ENCODE results near the gene CLDN3.

CLDN3 gene

DNA sequence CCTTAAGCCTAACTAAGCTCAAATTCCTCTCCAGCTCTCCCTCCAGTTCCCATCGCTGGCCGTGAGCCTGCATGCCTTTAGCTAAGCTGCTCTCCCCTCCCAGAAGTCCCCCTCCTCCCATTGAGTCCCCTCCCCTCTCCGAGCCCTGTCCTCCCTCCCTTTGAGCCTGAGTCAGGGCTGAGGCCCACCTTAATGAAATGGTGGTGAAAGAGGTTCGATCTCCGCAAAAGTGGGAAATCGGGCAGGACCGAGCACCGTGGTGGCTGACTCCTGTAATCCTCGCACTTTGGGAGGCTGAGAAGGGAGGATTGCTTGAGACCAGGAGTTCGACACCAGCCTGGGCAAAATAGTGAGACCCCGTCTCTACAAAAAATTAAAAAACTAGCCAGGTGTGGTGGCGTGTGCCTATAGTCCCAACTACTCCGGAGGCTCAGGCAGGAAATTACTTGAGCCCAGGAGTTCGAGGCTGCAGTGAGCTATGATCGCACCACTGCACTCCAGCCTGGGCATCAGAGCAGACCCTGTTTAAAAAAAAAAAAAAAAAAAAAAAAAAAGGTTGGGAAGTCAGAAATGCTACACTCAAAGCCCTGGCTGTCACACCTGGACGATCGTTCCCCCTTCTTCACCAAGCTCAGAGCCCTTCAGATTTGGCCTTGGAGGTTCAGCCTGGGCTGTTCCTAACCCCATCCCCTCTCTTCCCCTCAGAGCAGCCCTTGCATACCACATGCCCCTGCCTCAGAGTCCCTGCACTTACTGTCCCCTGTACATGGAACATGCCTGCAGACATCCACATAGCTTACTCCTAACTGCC lies 995 bp upstream of the CLDN3 start:
- peak; percentile 23 for FAIRE-seq
- no peak for DNase-seq (ENCODE audit: low spot score)

DNA sequence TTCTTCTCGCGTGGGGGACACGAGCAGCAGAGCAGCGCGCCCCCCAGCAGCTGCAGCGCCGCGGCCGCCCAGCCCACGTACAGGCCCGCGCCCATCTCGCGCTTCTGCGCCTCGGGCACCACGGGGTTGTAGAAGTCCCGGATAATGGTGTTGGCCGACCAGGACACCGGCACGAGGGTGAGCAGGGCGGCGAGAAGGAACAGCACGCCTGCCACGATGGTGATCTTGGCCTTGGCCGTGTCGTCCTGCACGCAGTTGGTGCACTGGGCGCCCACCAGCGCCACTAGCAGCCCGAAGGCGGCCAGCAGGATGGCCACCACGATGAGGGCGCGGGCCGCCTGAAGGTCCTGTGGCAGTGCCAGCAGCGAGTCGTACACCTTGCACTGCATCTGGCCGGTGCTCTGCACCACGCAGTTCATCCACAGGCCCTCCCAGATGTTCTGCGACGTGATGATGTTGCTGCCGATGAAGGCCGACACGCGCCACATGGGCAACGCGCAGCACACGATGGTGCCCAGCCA lies 529 bp downstream of the CLDN3 start:
- DNase-seq (ENCODE audit: low spot score), result no peak

DNA sequence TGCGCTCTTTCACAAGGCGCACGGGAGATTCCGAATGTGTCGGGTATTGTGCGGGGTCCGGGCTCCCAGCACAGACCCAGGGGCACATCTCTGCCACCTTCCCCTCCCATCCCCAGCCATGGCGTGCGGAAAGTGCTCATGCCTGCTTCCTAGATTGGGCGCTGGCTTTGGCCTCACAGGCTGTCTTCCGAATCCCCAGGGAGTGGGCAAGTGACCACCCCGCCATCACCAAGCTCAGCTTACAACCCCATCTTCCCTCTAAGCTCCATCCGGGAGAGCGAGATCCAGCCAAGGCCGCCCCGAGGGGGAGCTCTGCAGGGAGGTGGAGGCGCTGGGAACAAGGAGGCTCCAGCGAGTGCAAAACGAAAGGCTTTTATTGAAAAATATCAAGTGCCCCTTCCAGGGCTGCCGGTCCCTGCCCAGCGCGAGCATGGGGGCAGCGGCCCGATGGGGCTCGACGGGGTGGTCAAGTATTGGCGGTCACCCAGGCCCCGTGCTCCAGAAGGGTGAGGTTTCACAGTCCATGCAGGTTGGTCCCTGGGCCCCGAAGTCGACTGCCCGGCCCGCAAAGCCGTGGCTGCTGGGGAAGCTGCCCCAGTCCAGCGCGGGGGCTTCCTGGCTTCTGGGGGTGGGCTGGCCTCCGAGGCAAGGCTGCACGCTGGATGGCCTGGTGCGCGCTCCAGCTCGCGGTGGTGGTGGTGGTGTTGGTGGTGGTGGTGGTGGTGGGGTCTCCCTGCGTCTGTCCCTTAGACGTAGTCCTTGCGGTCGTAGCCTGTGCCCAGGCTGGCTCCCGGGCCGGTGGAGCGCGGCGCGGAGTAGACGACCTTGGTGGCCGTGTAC lies 1.2 kb downstream of the CLDN3 start:
- DNase-seq (ENCODE audit: low spot score) (no peak), FAIRE-seq (no peak)

More for the DNA sequence above, 529 bp downstream of the CLDN3 start:
- no peak for FAIRE-seq

DNA sequence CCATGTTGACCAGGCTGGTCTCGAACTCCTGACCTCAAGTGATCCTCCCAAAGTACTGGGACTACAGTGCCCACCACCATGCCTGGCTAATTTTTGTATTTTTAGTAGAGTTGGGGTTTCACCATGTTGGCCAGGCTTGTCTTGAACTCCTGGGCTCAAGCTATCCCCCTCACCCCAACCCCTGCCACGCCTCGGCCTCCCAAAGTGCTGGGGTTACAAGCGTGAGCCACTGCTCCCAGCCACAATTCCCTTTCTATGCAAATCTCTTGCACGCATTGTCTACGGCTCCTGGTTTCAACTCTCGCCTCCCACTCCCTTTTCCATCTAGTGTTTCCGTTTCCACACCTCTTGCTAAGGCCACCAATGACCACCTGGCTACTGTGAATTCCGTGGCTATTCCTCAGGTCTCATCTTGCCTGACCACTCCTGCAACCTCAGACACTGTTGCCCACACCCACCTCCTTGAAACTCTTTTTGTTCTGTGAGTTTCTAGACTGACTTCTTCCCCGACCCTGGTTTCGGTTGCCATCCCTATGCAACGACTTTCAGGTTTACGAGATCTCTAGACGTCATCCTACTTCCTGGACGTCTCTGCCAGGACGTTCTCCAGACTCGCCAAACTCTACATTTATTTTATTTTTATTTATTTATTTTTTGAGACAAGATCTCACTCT lies 3.4 kb downstream of the CLDN3 start:
- no peak for FAIRE-seq
- DNase-seq (ENCODE audit: low spot score), result no peak

DNA sequence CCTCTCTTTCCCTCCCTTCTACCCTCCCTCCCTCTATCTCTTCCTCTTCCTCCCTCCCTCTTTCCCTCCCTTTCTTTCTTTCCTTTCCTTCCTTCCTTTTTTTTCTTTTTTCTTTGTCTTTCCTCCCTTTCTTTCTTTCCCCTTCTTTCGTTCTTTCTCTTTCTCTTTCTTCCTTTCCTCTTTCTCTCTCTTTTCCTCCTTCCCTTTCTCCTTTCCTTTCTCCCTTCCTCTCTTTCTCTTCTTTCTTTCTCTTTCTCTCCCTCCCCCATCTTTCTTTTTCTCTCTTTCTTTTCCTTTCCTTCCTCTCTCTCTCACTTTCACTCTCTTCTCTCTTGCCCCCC lies 7.4 kb downstream of the CLDN3 start:
- FAIRE-seq (no peak), DNase-seq (ENCODE audit: low spot score) (no peak)

DNA sequence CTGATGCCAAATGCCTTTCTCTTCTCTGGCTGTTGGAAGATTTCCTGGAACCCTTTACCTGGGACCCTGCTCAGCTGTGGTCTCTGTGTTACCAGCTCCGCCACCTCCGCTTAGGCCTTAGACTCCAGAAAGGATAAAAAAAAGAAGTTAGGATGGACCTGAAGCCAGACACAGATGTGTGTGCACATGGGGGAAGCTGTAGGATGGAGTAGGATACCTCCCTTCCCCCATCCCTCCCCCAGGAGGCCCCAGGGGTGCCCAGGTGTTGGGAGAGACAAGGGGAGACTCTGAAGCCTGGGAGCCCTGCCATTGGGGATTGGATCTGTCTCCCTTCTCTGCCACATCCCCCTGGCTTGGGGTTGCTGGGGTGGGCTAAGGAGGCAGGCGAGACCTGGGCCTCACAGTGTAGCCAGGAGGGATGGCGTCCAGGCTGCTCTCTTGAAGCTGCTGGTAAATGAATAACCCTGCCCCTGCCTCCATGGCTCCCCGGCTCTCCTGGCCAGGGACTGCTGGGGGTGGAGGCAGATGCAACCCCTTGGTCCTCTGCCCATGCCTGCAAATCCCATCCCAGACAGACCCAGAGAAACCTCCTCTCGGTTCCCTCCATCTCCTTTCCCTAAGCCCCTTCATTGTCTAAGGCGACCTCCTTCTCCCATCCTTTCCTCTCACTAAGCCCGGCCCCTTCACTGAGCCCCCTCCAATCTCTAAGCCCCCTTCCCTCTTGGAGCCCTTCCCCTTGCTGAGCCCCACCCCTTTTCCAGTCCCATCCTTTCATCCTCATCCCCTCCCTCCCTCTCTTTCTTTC lies 8.0 kb downstream of the CLDN3 start:
- FAIRE-seq, result no peak
- DNase-seq (ENCODE audit: low spot score), result no peak

DNA sequence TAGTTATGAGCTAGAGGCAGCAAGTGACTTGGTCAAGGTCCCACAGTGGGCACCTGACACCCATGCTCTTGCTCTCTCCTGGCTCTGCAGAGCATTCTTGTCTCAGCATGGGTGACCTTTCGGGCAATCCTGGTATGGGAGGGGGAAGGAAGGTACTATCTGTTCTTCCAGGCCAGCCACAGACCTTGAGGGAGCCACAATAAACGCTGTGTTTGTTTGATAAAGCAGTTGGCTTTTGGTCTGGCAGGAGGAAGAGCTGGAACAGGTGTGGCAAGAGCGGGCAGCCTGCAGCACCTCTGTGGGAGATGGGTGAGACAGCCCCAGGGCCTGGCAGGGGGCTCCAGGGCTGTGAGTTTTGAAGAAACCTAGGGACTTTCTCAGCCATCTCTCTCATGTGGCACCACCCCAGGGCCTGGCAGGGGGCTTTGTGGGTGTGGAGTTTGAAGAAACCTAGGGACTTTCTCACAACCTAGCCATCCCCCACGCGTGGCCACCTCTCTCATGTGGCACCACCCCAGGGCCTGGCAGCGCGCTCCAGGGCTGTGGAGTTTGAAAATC lies 11.4 kb downstream of the CLDN3 start:
- FAIRE-seq (no peak), DNase-seq (ENCODE audit: low spot score) (no peak)

DNA sequence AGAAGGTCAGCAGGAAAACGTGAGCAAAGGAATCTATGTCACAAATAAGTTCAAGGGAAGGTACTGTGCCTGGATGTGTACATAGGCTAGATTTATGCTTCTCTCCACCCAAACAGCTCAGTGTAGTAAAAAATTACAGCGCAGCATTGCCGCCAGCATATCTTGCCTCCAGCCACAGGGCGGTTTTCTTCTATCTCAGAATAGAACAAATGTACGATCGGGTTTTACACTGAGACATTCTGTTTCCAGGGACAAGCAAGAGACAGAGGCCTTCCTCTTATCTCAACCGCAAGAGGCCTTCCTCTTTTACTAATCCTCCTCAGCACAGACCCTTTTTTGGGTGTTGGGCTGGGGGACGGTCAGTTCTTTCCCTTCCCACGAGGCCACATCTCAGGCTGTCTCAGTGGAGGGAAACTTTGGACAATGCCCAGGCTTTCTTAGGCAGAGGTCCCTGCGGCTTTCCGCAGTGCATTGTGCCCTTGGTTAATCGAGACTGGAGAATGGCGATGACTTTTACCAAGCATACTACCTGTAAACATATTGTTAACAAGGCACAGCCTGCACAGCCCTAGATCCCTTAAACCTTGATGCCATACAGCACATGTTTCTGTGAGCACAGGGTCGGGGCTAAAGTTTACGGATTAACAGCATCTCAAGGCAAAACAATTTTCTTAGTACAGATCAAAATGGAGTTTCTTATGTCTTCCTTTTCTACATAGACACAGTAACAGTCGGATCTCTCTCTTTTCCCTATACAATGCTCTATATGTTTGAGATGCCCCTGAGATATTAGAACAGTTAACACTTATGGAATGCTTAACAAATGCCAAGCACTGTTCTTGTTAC lies 19.9 kb downstream of the CLDN3 start:
- FAIRE-seq (no peak), DNase-seq (ENCODE audit: low spot score) (no peak)

DNA sequence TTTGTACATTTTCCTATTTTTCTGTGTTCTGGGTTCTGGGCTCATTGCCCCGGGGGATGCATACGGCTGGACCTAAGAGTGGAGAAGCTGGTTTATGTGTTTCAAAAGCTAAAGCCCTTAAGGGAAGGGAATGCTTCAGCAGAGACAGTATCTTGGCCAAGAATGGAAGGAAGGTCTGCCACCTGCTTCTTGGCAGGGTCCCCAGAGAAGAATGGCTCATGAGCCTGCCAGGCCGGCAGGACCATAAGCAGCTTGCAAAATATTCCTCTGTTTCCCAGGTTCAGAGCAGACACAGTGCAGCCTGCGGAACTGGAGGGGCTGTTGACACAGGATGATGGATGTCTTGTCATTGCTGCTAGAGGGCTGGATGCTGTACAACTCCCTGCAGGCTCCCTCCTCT lies 23.7 kb downstream of the CLDN3 start:
- FAIRE-seq, result no peak
- no peak for DNase-seq (ENCODE audit: low spot score)

DNA sequence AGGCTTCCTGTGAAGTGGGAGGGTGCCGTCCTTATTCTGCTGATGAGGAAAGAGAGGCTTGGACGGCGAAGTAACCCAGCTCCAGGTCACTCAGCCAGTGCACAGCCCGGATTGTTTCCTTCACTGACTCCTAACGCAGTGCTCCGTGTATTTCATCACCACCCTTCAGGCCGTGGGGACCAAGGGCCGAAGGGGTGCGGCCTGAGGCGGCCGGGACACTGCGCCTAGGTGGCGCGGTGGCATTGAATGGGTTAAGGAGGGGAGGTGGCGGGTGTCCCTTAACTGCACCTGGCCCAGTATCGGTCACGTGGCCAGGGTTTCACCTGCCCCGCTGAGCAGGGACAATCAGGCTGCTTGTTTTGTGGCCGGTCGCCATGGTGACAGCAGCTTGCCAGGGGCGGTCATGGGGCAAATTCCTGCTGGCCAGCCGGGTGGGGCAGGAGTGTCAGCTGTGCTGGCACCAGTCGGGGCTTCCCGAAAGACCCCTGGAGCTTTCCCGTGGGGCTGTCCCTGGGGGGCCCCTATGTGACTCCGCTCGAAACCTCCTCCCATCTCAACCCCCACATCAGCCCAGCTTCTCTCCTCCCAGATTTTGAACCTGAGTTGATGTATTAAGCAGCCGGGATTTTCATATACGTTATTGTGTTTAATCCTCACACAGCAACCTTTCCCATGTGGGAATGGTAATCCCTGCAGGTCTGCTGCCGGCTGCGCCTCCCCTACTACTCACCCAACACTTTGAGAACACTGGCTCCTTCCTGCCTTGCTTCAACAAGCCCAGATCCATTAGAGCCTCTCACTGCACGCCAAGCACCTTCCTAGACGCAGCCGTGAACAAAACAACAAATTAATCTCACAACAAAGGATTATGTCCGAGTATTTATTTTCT lies 27.1 kb downstream of the CLDN3 start:
- FAIRE-seq (no peak), DNase-seq (ENCODE audit: low spot score) (peak; percentile 52)

DNA sequence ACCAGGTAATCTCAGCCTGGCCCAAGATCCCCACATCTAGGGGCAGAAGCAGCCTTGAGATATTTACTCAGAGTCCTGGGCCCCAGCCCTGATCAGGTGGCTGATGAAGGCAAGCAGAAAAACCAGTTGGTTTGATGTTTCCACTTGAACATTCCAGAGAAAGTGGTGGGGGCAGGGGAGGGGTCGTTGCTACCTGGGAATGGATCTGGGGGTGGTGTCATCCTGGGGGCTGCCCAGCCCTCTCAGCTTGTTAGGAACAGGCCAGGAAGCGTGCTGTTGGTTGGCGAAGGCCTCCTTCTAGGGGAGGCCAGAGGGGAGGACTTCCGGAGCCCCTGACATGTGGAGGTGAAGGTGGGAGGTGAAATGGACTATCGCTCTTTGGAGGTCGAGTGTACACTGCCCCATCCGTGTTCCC lies 27.7 kb downstream of the CLDN3 start:
- DNase-seq (ENCODE audit: low spot score), result no peak
- no peak for FAIRE-seq

DNA sequence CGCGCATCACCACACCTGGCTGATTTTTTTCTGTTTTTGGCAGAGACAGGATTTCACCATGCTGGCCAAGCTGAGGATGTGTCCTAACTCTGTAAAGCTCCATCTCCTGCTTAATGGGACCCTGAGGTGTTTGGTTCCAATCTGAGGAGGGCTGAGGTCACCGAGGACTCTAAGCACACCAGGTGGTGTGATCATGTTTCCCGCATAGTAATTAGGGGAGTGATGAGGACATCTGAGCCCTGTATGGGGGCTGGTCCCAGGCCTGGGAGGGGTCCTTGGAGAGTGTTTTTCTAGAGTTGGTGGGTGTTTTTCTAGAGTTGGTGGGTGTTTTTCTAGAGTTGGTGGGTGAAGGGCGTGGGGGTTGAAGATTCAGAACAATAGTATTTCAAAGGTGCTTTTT lies 28.5 kb downstream of the CLDN3 start:
- no peak for FAIRE-seq
- no peak for DNase-seq (ENCODE audit: low spot score)

DNA sequence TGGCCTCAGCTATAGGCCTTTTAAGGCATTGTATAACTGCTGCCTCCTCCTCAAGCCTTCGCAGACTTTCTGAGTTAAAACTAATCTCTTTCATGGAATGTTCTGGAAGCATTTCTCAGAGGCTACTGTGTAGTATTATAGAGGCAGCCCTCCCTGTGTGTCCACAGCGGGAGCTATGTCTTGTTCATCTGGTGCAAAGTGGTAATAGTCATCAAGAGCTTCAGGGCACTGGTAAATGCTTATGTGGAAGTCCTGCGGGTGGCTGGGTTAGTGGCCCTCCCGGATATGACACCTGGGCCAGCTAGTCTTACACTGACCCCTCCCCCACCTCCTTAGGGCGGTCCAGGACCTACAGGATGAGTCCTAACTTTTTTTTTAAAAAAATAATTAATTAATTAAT lies 29.3 kb downstream of the CLDN3 start:
- FAIRE-seq, result no peak

DNA sequence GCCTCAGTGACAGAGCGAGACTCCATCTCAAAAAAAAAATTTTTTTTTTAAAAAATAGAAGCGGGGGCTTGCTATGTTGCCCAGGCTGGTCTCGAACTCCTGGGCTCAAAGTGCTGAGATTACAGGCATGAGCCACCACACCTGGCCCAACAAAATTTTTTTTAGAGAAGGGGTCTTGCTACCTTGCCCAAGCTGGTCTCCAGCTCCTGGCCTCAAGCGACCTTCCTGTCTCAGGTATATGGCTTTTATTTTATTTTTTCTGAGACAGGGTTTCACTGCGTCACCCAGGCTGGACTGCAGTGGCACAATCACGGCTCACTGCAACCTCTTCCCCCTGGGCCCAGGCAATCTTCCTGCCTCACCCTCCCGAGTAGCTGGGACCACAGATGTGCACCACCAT lies 29.9 kb downstream of the CLDN3 start:
- no peak for FAIRE-seq
- no peak for DNase-seq (ENCODE audit: low spot score)

More for the DNA sequence above, 29.3 kb downstream of the CLDN3 start:
- no peak for DNase-seq (ENCODE audit: low spot score)

DNA sequence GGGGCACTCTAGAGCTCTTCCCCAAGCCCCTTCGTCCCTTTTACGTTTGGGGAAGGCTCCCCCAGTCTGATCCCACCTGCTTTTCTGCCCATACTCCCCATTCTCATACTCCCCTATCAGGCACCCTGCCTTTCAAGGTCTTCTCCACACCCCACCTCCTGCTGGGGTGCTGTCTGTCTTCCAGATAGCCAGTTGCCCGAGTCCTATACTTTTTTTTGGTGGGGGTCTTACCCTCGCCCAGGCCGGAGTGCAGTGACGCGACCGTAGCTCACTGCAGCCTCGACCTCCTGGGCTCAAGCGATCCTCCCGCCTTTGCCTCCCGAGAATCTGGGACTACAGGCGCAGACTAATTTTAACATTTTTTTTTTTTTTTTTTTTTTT lies 30.7 kb downstream of the CLDN3 start:
- DNase-seq (ENCODE audit: low spot score), result no peak
- no peak for FAIRE-seq

DNA sequence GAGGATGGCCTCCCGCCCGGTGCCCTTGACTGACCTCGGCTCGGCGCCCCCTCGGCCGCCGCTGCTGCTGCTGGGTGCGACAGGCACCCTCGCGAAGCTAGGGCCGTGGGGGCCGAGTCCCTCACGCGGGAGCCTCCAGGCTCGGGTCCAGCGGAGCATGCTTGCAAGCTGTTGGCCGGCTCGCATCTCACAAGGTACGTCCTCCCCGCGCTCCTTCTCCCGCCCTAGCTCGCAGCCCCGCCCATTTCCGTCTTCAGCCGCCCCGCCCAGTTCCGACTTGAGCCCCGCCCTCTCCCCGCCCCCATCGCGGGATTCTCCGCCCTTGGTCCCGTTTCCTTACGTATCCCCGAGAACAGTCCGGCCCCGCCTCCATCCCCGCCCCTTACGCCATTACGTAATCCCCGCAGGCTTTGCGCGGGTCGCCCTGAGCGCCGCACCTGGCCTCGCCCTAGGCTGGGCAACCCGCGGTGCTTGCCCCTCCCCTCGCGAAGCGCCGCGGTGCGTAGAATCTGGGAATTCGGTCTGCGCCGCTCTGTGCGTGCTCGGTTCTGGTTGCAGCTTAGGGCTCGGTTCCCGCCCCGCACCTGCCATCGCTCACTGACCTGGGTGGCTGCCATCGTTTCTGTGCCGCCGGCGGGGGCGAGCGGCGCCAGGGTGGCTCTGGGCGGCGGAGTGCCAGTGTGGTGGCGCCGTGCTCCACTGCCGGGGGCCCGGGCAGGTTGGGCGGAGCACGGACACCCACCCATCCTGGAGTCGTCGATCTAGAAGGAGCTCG lies 31.3 kb downstream of the CLDN3 start, which contains the start of gene ABHD11:
Gene ABHD11, minus strand, starts transcription at position 191 of the 775 bp plus-strand sequence. Its CDS starts 32 bp downstream, at position 159.
- DNase-seq (ENCODE audit: low spot score) (peak; percentile 98), FAIRE-seq (peak; percentile 95)

DNA sequence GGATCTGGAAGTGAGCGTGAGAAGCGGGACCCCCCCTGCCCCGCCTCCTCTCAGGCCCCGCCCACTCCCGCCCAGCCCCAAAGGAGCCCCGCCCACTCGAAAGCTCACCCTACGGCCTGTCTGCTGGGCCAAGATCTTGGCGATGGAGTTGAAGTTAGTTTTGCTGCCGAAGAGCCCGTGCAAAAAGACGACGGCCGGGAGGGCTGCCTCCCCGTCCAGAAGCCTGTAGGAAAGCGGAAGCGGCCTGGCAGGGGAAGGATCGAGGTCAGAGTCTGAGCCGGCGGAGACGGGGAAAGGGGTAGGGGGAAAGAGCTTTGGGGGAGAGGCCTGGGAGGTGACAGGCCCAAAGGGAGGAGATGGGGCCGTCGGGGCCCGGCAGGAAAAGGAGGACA lies 31.9 kb downstream of the CLDN3 start:
- peak; percentile 85 for DNase-seq (ENCODE audit: low spot score)
- FAIRE-seq, result no peak

Data from urothelium cell line (cell line).